Neural crest cell (in vitro differentiated cells): Measurements from ENCODE around the gene CMIP. TPM values are rescaled to one million over a fixed set of nuclear protein-coding genes. Genes with fewer than 3 reads are reported as not detected.

ENCODE experiments used
- DNase-seq: peaks from one replicate; pipeline ENCODE4 v3.0.0; 2021; ENCODE audit warnings: low read depth, mixed read lengths, low spot score
- H3K27ac Mint-ChIP-seq: one replicate; pipeline ENCODE4 v1.8.0; 2021; ENCODE audit warnings: mild to moderate bottlenecking, mixed read lengths; ENCODE audit not compliant: unreplicated experiment
- H3K27me3 Mint-ChIP-seq: 2 replicates; pipeline ENCODE4 v1.8.0; 2021; ENCODE audit warnings: low read depth, mild to moderate bottlenecking, mixed read lengths
- H3K36me3 Mint-ChIP-seq: 2 replicates; pipeline ENCODE4 v1.8.0; 2021; ENCODE audit warnings: low read depth, mild to moderate bottlenecking, mixed read lengths
- H3K4me1 Mint-ChIP-seq: 2 replicates; pipeline ENCODE4 v1.8.0; 2021; ENCODE audit warnings: mixed read lengths
- H3K4me3 Mint-ChIP-seq: one replicate; pipeline ENCODE4 v1.8.0; 2021; ENCODE audit warnings: mild to moderate bottlenecking, mixed read lengths
- H3K9me3 Mint-ChIP-seq: 2 replicates; pipeline ENCODE4 v1.8.0; 2021; ENCODE audit warnings: mixed read lengths
- CTCF ChIP-seq: fragments of 200-600 bp; sonication (generic); conservative IDR thresholded peaks from 2 replicates; pipeline ENCODE4 v1.5.0; 2021; ENCODE audit warnings: antibody characterized with exemption, mild to moderate bottlenecking
- total RNA-seq: library from RNA; stranded (reverse); gene quantifications from 2 replicates; pipeline ENCODE4 v1.2.1, GENCODE V29; 2021

The CMIP gene
- total RNA-seq, 1 donor from 2014 or later: 41.2 TPM

- Mint-ChIP-seq H3K4me1 (peaks cover 50% of the 10 kb centered on the region), H3K36me3 (peaks cover 8% of the 10 kb centered on the region), H3K27me3 (no peaks in the 10 kb centered on the region), H3K9me3 (no peaks in the 10 kb centered on the region), H3K4me3 (no peak overlapping the region), H3K27ac (no peak overlapping the region)
- DNase-seq: no peak
- TF ChIP-seq CTCF: no peak
Observed at GRCh38 chr16:81458149-81458669, 13.6 kb downstream of the CMIP start.

- H3K4me1 Mint-ChIP-seq: peaks cover 50% of the 10 kb centered on the region
- H3K36me3 Mint-ChIP-seq: peaks cover 8% of the 10 kb centered on the region
- no peak overlapping the region for H3K27ac Mint-ChIP-seq
- H3K9me3 Mint-ChIP-seq: no peaks in the 10 kb centered on the region
- H3K4me3 Mint-ChIP-seq: no peak overlapping the region
- no peak for TF ChIP-seq CTCF
- no peak for DNase-seq
- no peaks in the 10 kb centered on the region for H3K27me3 Mint-ChIP-seq
Observed at GRCh38 chr16:81458827-81459598, 14.4 kb downstream of the CMIP start.

GRCh38 chr16:81460075-81460474, 15.5 kb downstream of the CMIP start:
- no peak for TF ChIP-seq CTCF
- no peaks in the 10 kb centered on the region for H3K9me3 Mint-ChIP-seq

GRCh38 chr16:81461243-81461642, 16.6 kb downstream of the CMIP start:
- Mint-ChIP-seq H3K9me3 (no peaks in the 10 kb centered on the region), H3K4me1 (peaks cover 58% of the 10 kb centered on the region), H3K27ac (no peak overlapping the region), H3K36me3 (peaks cover 13% of the 10 kb centered on the region), H3K4me3 (no peak overlapping the region), H3K27me3 (no peaks in the 10 kb centered on the region)
- DNase-seq: no peak
- TF ChIP-seq CTCF: no peak

More at GRCh38 chr16:81460075-81460474, 15.5 kb downstream of the CMIP start:
- H3K4me3 Mint-ChIP-seq: no peak overlapping the region
- peaks cover 13% of the 10 kb centered on the region for H3K36me3 Mint-ChIP-seq
- H3K4me1 Mint-ChIP-seq: peaks cover 55% of the 10 kb centered on the region
- no peaks in the 10 kb centered on the region for H3K27me3 Mint-ChIP-seq
- no peak for DNase-seq
- H3K27ac Mint-ChIP-seq: no peak overlapping the region

GRCh38 chr16:81461766-81462165, 17.2 kb downstream of the CMIP start:
- H3K36me3 Mint-ChIP-seq: peaks cover 13% of the 10 kb centered on the region
- no peak overlapping the region for H3K4me3 Mint-ChIP-seq
- peaks cover 60% of the 10 kb centered on the region for H3K4me1 Mint-ChIP-seq
- peak overlapping the region; percentile 19 for H3K27ac Mint-ChIP-seq
- DNase-seq: no peak
- no peaks in the 10 kb centered on the region for H3K9me3 Mint-ChIP-seq
- no peaks in the 10 kb centered on the region for H3K27me3 Mint-ChIP-seq
- no peak for TF ChIP-seq CTCF
